H9 (cell line): Measurements from ENCODE around the gene ADGRD1. TPM values are rescaled to one million over a fixed set of nuclear protein-coding genes. Genes with fewer than 3 reads are reported as not detected.

ENCODE experiments used
- DNase-seq: peaks from one replicate; pipeline ENCODE4 v3.0.0-alpha.2; 2017
- H2AFZ ChIP-seq: one replicate; pipeline ENCODE4 v1.6.1; 2013; ENCODE audit warnings: mild to moderate bottlenecking, low read length, control low read depth, moderate library complexity
- H2AK5ac ChIP-seq: 2 replicates; pipeline ENCODE4 v1.6.1; 2013; ENCODE audit warnings: low read length, control low read depth, mixed read lengths; ENCODE audit not compliant: insufficient read length
- H2BK120ac ChIP-seq: one replicate; pipeline ENCODE4 v1.6.1; 2013; ENCODE audit warnings: low read depth, mild to moderate bottlenecking, low read length, control low read depth, inconsistent platforms; ENCODE audit not compliant: poor library complexity, severe bottlenecking
- H2BK12ac ChIP-seq: 2 replicates; pipeline ENCODE4 v1.6.1; 2013; ENCODE audit warnings: low read length, control low read depth, mixed read lengths, low read depth; ENCODE audit not compliant: insufficient read length
- H2BK15ac ChIP-seq: 2 replicates; pipeline ENCODE4 v1.6.1; 2013; ENCODE audit warnings: low read depth, low read length, control low read depth
- H2BK20ac ChIP-seq: one replicate; pipeline ENCODE4 v1.6.1; 2013; ENCODE audit warnings: low read depth, mild to moderate bottlenecking, low read length, control low read depth, inconsistent platforms; ENCODE audit not compliant: poor library complexity, severe bottlenecking
- H2BK5ac ChIP-seq: 2 replicates; pipeline ENCODE4 v1.6.1; 2013; ENCODE audit warnings: low read length, control low read depth, mixed read lengths; ENCODE audit not compliant: insufficient read length
- H3K14ac ChIP-seq: 2 replicates; pipeline ENCODE4 v1.6.1; 2013; ENCODE audit warnings: low read length, control low read depth; ENCODE audit not compliant: insufficient read depth
- H3K18ac ChIP-seq: 2 replicates; pipeline ENCODE4 v1.6.1; 2013; ENCODE audit warnings: low read depth, mild to moderate bottlenecking, mixed read lengths, low read length, control low read depth; ENCODE audit not compliant: insufficient read length
- H3K23ac ChIP-seq: 2 replicates; pipeline ENCODE4 v1.6.1; 2013; ENCODE audit warnings: low read length, control low read depth, mixed read lengths, low read depth; ENCODE audit not compliant: insufficient read length
- H3K23me2 ChIP-seq: 2 replicates; pipeline ENCODE4 v1.6.1; 2013; ENCODE audit warnings: low read depth, mild to moderate bottlenecking, mixed read lengths, low read length, control low read depth; ENCODE audit not compliant: insufficient read length, poor library complexity, severe bottlenecking
- H3K27ac ChIP-seq: 2 replicates; pipeline ENCODE4 v1.5.1; 2013; ENCODE audit warnings: low read length, control low read depth, mixed read lengths, low read depth; ENCODE audit not compliant: insufficient read length
- H3K27me3 ChIP-seq: 2 replicates; pipeline ENCODE4 v1.6.1; 2013; ENCODE audit warnings: low read length, control low read depth, inconsistent platforms; ENCODE audit not compliant: insufficient read depth
- H3K4ac ChIP-seq: 2 replicates; pipeline ENCODE4 v1.6.1; 2013; ENCODE audit warnings: low read depth, mild to moderate bottlenecking, control low read depth, inconsistent platforms, low read length, moderate library complexity
- H3K4me1 ChIP-seq: 2 replicates; pipeline ENCODE4 v1.6.1; 2013; ENCODE audit warnings: low read length, control low read depth, inconsistent platforms; ENCODE audit not compliant: insufficient read depth
- H3K4me2 ChIP-seq: 2 replicates; pipeline ENCODE4 v1.6.1; 2013; ENCODE audit warnings: low read length, control low read depth, mixed read lengths; ENCODE audit not compliant: insufficient read length, insufficient read depth
- H3K56ac ChIP-seq: 2 replicates; pipeline ENCODE4 v1.6.1; 2013; ENCODE audit warnings: low read depth, mild to moderate bottlenecking, mixed read lengths, low read length, control low read depth; ENCODE audit not compliant: insufficient read length
- H3K79me1 ChIP-seq: 2 replicates; pipeline ENCODE4 v1.6.1; 2013; ENCODE audit warnings: low read depth, mild to moderate bottlenecking, moderate library complexity, low read length, control low read depth, inconsistent platforms; ENCODE audit not compliant: insufficient read depth, poor library complexity, severe bottlenecking
- H3K79me2 ChIP-seq: 2 replicates; pipeline ENCODE4 v1.6.1; 2013; ENCODE audit warnings: low read length, control low read depth, inconsistent platforms; ENCODE audit not compliant: insufficient read depth
- H3K9ac ChIP-seq: 2 replicates; pipeline ENCODE4 v1.6.1; 2013; ENCODE audit warnings: low read length, control low read depth, mixed read lengths; ENCODE audit not compliant: insufficient read length; ENCODE audit errors: extremely low read depth
- H3K9me3 ChIP-seq: one replicate; pipeline ENCODE4 v1.6.1; 2013; ENCODE audit warnings: low read depth, low read length, inconsistent platforms; ENCODE audit not compliant: control insufficient read depth
- H3T11ph ChIP-seq: one replicate; pipeline ENCODE4 v1.6.1; 2013; ENCODE audit warnings: mild to moderate bottlenecking, low read length, control low read depth, inconsistent platforms
- H4K20me1 ChIP-seq: one replicate; pipeline ENCODE4 v1.6.1; 2013; ENCODE audit not compliant: control insufficient read depth, insufficient read length, insufficient read depth
- H4K5ac ChIP-seq: 2 replicates; pipeline ENCODE4 v1.6.1; 2013; ENCODE audit warnings: low read depth, mild to moderate bottlenecking, mixed read lengths, low read length, control low read depth; ENCODE audit not compliant: insufficient read length
- H4K8ac ChIP-seq: replicated peaks from 2 replicates; pipeline ENCODE4 v1.6.1; 2013; ENCODE audit warnings: low read length, control low read depth, mixed read lengths, low read depth; ENCODE audit not compliant: insufficient read length
- H4K91ac ChIP-seq: 2 replicates; pipeline ENCODE4 v1.6.1; 2013; ENCODE audit warnings: low read depth, mild to moderate bottlenecking, moderate library complexity, mixed read lengths, low read length, control low read depth; ENCODE audit not compliant: insufficient read length
- H3K27ac Mint-ChIP-seq, 3 experiments: 2 replicates in 2 of 3; 3 replicates in 1 of 3; pipeline ENCODE4 v1.8.0; 2020 to 2021; ENCODE audit warnings: mixed read lengths in 3 of 3, mild to moderate bottlenecking in 1 of 3, moderate library complexity in 1 of 3
- H3K27me3 Mint-ChIP-seq: 2 replicates; pipeline ENCODE4 v1.8.0; 2021; ENCODE audit warnings: low read depth, mild to moderate bottlenecking, moderate library complexity, mixed read lengths
- H3K36me3 Mint-ChIP-seq, 3 experiments: 2 replicates in 2 of 3; 3 replicates in 1 of 3; pipeline ENCODE4 v1.8.0; 2020 to 2021; ENCODE audit warnings: low read depth in 3 of 3, mixed read lengths in 3 of 3; ENCODE audit not compliant: insufficient read depth in 1 of 3
- H3K4me1 Mint-ChIP-seq, 2 experiments: 2 replicates each; pipeline ENCODE4 v1.8.0; 2020; ENCODE audit warnings: mixed read lengths in 2 of 2
- H3K4me3 Mint-ChIP-seq, 2 experiments: 2 replicates in 1 of 2; 3 replicates in 1 of 2; pipeline ENCODE4 v1.8.0; 2020 to 2021; ENCODE audit warnings: mild to moderate bottlenecking in 2 of 2, mixed read lengths in 2 of 2, moderate library complexity in 1 of 2
- H3K9me3 Mint-ChIP-seq, 2 experiments: 2 replicates in 1 of 2; 3 replicates in 1 of 2; pipeline ENCODE4 v1.8.0; 2020; ENCODE audit warnings: mild to moderate bottlenecking in 2 of 2, mixed read lengths in 2 of 2, moderate library complexity in 1 of 2
- CTCF ChIP-seq: fragments of 200-600 bp; sonication (generic); conservative IDR thresholded peaks from 3 replicates; pipeline ENCODE4 v1.8.0; 2021; ENCODE audit warnings: antibody characterized with exemption, mild to moderate bottlenecking
- WGBS: extraction: QIAGEN DNeasy Blood & Tissue Kit; methylation state at CpG from one replicate; pipeline ENCODE4 v1.1.7; 2013; ENCODE audit warnings: missing lambda C conversion rate, low lambda C conversion rate, mixed read lengths; ENCODE audit not compliant: insufficient read length; ENCODE audit errors: extremely low coverage; 5-methylcytosine and 5-hydroxymethylcytosine counted together
- total RNA-seq: library from RNA; stranded (reverse); gene quantifications from 2 replicates; pipeline ENCODE4 v1.2.1, GENCODE V29; 2021

The ADGRD1 gene
- total RNA-seq, 1 experiment from 2014 or later: 0.52 TPM

GRCh38 chr12:131189781-131190180, 236.1 kb downstream of the ADGRD1 start:
- Histone ChIP-seq H2BK15ac (no peak overlapping the region), H3K9ac (no peak overlapping the region), H3K4me1 (no peaks in the 10 kb centered on the region), H2BK120ac (no peak overlapping the region), H2BK5ac (no peak overlapping the region), H3K4ac (no peak overlapping the region), H3K23me2 (no peaks in the 10 kb centered on the region), H2BK12ac (no peak overlapping the region), H3K27ac (no peak overlapping the region), H4K8ac (no peak overlapping the region), H4K20me1 (no peaks in the 10 kb centered on the region), H3K27me3 (no peaks in the 10 kb centered on the region), H3T11ph (no peak overlapping the region), H3K14ac (no peak overlapping the region), H3K56ac (no peak overlapping the region), H2AK5ac (no peak overlapping the region), H3K79me2 (no peaks in the 10 kb centered on the region), H3K79me1 (no peaks in the 10 kb centered on the region), H3K23ac (no peak overlapping the region), H4K91ac (no peak overlapping the region), H3K9me3 (no peaks in the 10 kb centered on the region), H4K5ac (no peak overlapping the region), H3K4me2 (no peak overlapping the region), H3K18ac (no peak overlapping the region), H2AFZ (no peak overlapping the region), H2BK20ac (no peak overlapping the region)
- Mint-ChIP-seq H3K4me1 (no peaks in the 10 kb centered on the region), H3K9me3 (peaks cover 14 to 20% of the 10 kb centered on the region in 2 experiments; a peak in 4 of 5 replicates), H3K36me3 (no peaks in the 10 kb centered on the region; a peak in 3 of 7 replicates), H3K27ac (no peak overlapping the region), H3K27me3 (peaks cover 25% of the 10 kb centered on the region), H3K4me3 (no peak overlapping the region)
- no peak for TF ChIP-seq CTCF
- DNase-seq: no peak
- no CpG with 5 or more reads among the region's 1 CpG for WGBS
